ENCODE results near the gene CENATAC.
"Not testable (repeated sequence)": the region's sequence is repeated elsewhere in the genome, so short reads cannot be mapped to it uniquely, and the experiment has no call there.

GRCh38 chr11:118969508-118969907 is 28.4 kb upstream of the CENATAC start:
- not testable (repeated sequence) for TF ChIP-seq POLR2A, POLR2AphosphoS5 (IDR thresholded peaks at IDR 0.05; ENCODE audit: low read depth, low read length)
